Vagina (tissue), 2 donors: ENCODE measurements around the gene TXNRD2. TPM values are rescaled to one million over a fixed set of nuclear protein-coding genes. Genes with fewer than 3 reads are reported as not detected.

Experiments
- DNase-seq, 2 donors: peaks; one replicate each; pipeline ENCODE4 v3.0.0-alpha.2; 2017; ENCODE audit errors: extremely low spot score in 2 of 2
- H3K27ac ChIP-seq: fragments of 200-600 bp; sonication (generic); one replicate; pipeline ENCODE4 v1.5.1; 2019
- H3K27me3 ChIP-seq: fragments of 200-600 bp; sonication (generic); one replicate; pipeline ENCODE4 v1.5.1; 2019
- H3K36me3 ChIP-seq, 2 donors: fragments of 200-600 bp; sonication (generic); one replicate each; pipeline ENCODE4 v1.5.1; 2017 to 2019
- H3K4me1 ChIP-seq: fragments of 200-600 bp; sonication (generic); one replicate; pipeline ENCODE4 v1.5.1; 2019
- H3K4me3 ChIP-seq, 2 donors: fragments of 200-600 bp; sonication (generic); 1 replicate in 1 of 2; 2 replicates in 1 of 2; pipeline ENCODE4 v1.5.1; 2016 to 2019
- H3K9me3 ChIP-seq: fragments of 200-600 bp; sonication (generic); one replicate; pipeline ENCODE4 v1.5.1; 2019
- POLR2A ChIP-seq, 2 donors: fragments of 450-650 bp; IDR thresholded peaks; one replicate each; pipeline ENCODE4 v1.6.1; 2017; ENCODE audit warnings: antibody characterized with exemption in 2 of 2, mild to moderate bottlenecking in 2 of 2, moderate library complexity in 2 of 2
- POLR2AphosphoS5 ChIP-seq, 2 donors: sonication (generic); formaldehyde crosslinking; IDR thresholded peaks; one replicate each; pipeline ENCODE4 v1.9.0; 2017; ENCODE audit warnings: antibody characterized with exemption in 2 of 2, mild to moderate bottlenecking in 2 of 2, low read depth in 1 of 2; ENCODE audit not compliant: insufficient read depth in 1 of 2
- intact Hi-C: fragments of 100-400 bp; cut with DNase I; formaldehyde crosslinking; loops from one replicate; pipeline ENCODE4 v1.15.1; 2023
- total RNA-seq: library from RNA; depleted of rRNA; stranded (reverse); fragments of >200 nt; gene quantifications from one replicate; pipeline ENCODE4 v1.2.3, GENCODE V29; 2016
- TF ChIP-seq, protein P1 (sequence below), 3 experiments: fragments of 450-650 bp in 2 of 3; fragments of 200-600 bp in 1 of 3; sonication (generic) in 1 of 3; IDR thresholded peaks; one replicate each; pipeline ENCODE4 v1.5.1; 2017 to 2019; ENCODE audit warnings: antibody characterized with exemption in 3 of 3, mild to moderate bottlenecking in 2 of 3, moderate library complexity in 2 of 3

TXNRD2 gene
- total RNA-seq, 1 donor from 2014 or later: 13.5 TPM

DNA sequence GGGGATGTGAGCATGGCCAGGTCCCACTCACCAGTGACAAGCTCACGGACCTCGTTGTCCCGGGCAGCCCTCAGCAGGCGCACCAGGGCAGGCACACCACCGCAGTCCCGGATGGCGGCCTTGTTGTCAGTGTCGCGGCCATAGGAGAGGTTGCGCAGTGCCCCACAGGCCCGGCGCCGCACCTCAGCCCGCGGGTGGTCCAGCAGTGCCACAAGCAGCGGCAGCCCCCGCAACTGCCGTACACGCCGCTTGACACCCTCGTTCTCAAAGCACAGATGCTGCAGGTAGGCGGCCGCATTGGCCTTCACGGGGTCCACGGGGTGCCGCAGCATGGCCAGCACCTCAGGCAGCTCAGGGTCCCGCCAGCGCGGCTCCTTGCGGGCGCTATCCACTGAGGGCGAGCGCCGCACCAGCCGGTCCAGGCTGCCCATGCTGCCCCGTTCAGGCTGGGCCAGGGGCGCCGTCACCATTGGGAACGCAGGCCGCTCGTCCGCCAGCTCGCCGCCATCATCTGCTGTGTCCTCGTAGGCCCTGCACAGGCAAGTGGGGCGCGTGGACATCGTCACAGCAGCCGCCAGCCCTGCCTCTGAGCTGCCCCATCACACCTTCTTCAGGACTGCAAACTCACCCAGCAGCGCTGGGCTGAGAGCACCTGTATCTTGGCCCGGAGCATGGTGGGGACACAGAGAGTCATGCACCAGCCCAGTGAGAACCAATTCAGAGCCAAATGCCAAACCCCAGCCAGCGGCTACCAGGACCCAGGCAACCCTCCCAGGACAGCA is 38.3 kb upstream of the TXNRD2 start:
- H3K27me3 ChIP-seq: no peaks in the 10 kb centered on the region
- H3K36me3 ChIP-seq: peaks cover 0 to 17% of the 10 kb centered on the region in 2 donors
- TF ChIP-seq, protein P1, sequence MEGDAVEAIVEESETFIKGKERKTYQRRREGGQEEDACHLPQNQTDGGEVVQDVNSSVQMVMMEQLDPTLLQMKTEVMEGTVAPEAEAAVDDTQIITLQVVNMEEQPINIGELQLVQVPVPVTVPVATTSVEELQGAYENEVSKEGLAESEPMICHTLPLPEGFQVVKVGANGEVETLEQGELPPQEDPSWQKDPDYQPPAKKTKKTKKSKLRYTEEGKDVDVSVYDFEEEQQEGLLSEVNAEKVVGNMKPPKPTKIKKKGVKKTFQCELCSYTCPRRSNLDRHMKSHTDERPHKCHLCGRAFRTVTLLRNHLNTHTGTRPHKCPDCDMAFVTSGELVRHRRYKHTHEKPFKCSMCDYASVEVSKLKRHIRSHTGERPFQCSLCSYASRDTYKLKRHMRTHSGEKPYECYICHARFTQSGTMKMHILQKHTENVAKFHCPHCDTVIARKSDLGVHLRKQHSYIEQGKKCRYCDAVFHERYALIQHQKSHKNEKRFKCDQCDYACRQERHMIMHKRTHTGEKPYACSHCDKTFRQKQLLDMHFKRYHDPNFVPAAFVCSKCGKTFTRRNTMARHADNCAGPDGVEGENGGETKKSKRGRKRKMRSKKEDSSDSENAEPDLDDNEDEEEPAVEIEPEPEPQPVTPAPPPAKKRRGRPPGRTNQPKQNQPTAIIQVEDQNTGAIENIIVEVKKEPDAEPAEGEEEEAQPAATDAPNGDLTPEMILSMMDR (IDR thresholded peaks at IDR 0.05): no peak
- TF ChIP-seq POLR2AphosphoS5 (IDR thresholded peaks at IDR 0.05; ENCODE audit: insufficient read depth in 1 of 2, low read depth in 1 of 2): no peak
- TF ChIP-seq POLR2A (IDR thresholded peaks at IDR 0.05): no peak
- no peaks in the 10 kb centered on the region for H3K9me3 ChIP-seq
- no peak overlapping the region for H3K27ac ChIP-seq
- DNase-seq: no peak
- H3K4me3 ChIP-seq: no peak overlapping the region
- intact Hi-C loops: no loop called here
- H3K4me1 ChIP-seq: peaks cover 14% of the 10 kb centered on the region

DNA sequence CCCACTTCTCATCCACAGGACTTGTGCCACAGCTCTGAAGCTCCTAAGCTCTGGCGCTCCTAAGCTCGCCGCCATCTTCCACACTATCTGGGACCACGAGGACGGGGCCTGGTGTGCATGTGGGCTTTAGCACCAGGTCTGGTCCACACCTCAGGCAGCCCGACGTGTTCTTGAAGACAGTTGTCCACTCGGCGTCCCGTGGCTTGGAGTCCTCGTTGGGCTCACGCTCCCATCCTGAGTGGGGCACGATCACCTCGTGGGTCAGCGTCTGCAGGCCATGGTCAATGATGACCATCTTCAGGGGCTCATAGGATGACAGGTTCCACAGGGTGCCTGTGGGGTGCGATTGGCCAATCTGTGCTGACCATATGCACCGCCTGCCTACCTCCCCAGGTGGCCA is 37.1 kb upstream of the TXNRD2 start:
- intact Hi-C loops: no loop called here
- TF ChIP-seq POLR2A (IDR thresholded peaks at IDR 0.05) (no peak), POLR2AphosphoS5 (IDR thresholded peaks at IDR 0.05; ENCODE audit: insufficient read depth in 1 of 2, low read depth in 1 of 2) (no peak)
- TF ChIP-seq, protein P1 (IDR thresholded peaks at IDR 0.05): no peak
- H3K36me3 ChIP-seq: peaks cover 0 to 17% of the 10 kb centered on the region in 2 donors

GRCh38 chr22:19977296-19978243 is 36.0 kb upstream of the TXNRD2 start:
- no peak for DNase-seq
- H3K9me3 ChIP-seq: no peaks in the 10 kb centered on the region
- H3K4me1 ChIP-seq: peaks cover 8% of the 10 kb centered on the region
- H3K27ac ChIP-seq: no peak overlapping the region
- H3K36me3 ChIP-seq: peaks cover 0 to 17% of the 10 kb centered on the region in 2 donors
- TF ChIP-seq POLR2A (IDR thresholded peaks at IDR 0.05) (no peak), POLR2AphosphoS5 (IDR thresholded peaks at IDR 0.05; ENCODE audit: insufficient read depth in 1 of 2, low read depth in 1 of 2) (no peak)
- TF ChIP-seq, protein P1 (IDR thresholded peaks at IDR 0.05): no peak
- no peak overlapping the region for H3K4me3 ChIP-seq
- H3K27me3 ChIP-seq: no peaks in the 10 kb centered on the region
- intact Hi-C loops: no loop called here

More for the DNA sequence above, 37.1 kb upstream of the TXNRD2 start:
- H3K4me1 ChIP-seq: peaks cover 10% of the 10 kb centered on the region
- no peaks in the 10 kb centered on the region for H3K27me3 ChIP-seq
- H3K27ac ChIP-seq: no peak overlapping the region
- DNase-seq: no peak
- no peak overlapping the region for H3K4me3 ChIP-seq
- H3K9me3 ChIP-seq: no peaks in the 10 kb centered on the region

- intact Hi-C loops: no loop called here
- Histone ChIP-seq H3K36me3 (peaks cover 0 to 17% of the 10 kb centered on the region in 2 donors), H3K27me3 (no peaks in the 10 kb centered on the region), H3K27ac (no peak overlapping the region), H3K9me3 (no peaks in the 10 kb centered on the region), H3K4me3 (no peak overlapping the region), H3K4me1 (peaks cover 8% of the 10 kb centered on the region)
- no peak for TF ChIP-seq POLR2AphosphoS5 (IDR thresholded peaks at IDR 0.05; ENCODE audit: insufficient read depth in 1 of 2, low read depth in 1 of 2)
- TF ChIP-seq POLR2A (IDR thresholded peaks at IDR 0.05): no peak
- TF ChIP-seq, protein P1 (IDR thresholded peaks at IDR 0.05): no peak
- DNase-seq: no peak
Observed at GRCh38 chr22:19976671-19977070, 35.1 kb upstream of the TXNRD2 start.
